ENCODE measurements around the gene KATNB1. TPM values are rescaled to one million over a fixed set of nuclear protein-coding genes. Genes with fewer than 3 reads are reported as not detected.

Gene KATNB1, protein sequence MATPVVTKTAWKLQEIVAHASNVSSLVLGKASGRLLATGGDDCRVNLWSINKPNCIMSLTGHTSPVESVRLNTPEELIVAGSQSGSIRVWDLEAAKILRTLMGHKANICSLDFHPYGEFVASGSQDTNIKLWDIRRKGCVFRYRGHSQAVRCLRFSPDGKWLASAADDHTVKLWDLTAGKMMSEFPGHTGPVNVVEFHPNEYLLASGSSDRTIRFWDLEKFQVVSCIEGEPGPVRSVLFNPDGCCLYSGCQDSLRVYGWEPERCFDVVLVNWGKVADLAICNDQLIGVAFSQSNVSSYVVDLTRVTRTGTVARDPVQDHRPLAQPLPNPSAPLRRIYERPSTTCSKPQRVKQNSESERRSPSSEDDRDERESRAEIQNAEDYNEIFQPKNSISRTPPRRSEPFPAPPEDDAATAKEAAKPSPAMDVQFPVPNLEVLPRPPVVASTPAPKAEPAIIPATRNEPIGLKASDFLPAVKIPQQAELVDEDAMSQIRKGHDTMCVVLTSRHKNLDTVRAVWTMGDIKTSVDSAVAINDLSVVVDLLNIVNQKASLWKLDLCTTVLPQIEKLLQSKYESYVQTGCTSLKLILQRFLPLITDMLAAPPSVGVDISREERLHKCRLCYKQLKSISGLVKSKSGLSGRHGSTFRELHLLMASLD
- total RNA-seq = 30.3 and 33.1 TPM in 2 replicates

DNA sequence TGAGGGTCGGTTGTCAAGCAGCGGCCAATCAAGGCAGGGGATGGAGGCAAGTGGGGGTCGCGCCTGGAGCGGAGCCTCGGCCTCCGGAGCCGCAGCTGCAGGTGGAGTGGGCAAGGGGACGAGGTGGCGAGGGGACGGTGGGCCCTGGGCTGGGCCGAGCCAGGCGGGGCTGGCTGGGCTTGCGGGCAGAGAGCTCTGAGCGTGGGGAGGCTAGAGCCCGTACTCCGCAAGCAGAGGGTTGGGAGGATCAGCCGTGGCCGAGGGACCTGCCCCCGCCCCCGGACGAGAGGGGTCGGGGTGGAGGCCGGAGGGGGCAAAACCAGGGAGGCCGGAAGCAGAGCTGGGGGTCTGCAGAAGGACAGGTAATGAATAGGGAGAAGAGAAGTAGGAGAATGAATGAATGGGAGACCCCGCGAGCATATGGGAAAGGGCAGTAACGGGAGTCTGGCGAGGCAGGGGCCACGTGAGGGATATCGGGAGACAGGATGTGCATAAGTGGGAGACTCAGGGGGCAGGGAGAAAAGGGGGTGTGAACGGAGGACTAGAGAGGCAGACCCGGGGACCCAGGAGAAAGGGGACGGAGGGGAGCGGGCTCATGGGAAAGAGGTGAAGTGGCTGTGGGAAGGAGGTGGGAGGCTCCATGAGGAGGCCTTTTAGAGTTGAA, at the start of gene KATNB1:
TSS of gene KATNB1 (plus strand) at position 16 of the 664 bp plus-strand sequence. CDS start 1,474 bp downstream, outside the sequence.

DNA sequence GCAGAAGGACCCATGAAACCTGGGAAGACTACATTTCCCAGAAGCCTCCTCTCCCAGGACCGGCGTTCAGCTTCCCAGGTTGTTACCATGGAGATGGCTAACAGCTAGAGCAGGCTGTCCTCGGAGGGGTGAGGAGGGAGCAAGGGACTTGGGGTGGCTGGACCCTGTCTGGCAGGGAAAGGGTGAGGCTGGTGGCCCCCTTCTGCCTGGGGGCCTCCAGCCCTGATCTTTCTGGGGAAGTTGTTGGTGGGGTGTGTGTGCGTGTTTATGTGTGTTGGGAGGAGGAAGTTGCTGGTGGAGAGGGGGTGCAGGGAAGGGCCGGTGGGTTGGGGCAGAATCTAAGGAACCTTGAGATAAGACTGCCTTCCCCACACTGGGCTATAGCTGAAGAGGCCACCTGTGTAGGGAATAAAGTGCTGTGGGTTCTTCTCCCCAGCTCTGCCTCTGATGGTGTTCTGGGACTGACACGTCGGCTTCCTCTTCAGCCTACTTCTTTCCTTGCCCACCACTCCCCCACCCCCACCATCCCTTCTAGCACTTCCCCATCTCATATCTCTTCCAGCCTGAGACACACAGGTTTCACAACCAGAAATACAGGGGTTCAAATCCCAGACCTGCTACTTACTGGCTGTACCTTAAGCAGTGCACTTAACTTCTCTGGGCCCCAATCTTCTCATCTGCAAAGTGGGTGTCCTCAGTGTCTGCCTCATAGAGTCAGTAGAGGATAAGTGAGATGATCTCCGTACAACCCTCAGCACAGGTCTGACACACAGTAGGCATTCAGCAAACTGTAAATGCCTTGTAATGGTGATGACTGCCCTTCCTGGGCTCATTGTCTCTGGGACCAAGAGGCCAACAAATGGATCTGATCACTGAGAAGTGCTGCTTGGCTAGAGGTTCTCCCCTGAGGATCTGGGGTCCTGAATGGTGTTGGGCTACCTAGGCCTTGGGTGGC, 40.6 kb upstream of the KATNB1 start, which contains the start of gene DRC7:
TSS of gene DRC7 (plus strand) at position 82 of the 955 bp plus-strand sequence. CDS start 3,144 bp downstream, outside the sequence.

DNA sequence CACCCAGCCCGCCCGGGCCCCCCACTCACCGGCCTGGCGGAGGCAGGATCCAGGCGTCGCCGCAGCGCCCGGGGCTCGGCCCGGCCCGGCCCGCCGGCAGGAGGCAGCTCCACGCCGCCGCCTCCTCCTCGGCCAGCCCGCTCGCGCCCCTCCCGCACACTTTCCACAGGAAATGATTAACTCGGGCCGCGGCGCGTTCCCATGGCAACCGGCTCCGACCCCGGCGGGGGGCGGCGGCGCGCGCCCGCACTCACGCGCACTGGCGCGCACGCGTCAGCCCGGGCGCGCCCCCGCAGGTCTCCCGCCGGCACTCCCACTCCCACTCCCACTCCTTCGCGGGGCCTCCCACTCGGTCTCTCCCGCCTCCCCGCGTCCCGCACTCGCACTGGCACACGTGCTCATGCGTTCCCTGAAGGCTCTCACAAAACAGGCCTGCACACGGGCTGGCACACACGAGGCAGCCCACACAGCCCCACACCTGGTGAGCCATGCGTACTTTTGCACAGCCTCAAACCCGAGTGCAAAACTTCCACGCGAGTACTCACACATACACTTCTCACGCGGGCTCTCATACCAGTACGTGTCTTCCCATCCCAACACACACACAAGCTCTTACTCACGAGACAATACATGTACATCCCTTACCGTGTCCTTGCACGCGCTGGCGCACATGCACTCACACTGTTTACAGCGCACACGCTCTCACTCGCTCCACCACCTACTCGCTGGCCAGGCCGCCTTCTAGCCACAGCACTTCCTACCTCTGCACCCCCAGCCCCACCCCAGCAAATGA, 67.0 kb downstream of the KATNB1 start, which contains the start of gene KIFC3:
TSS of gene KIFC3 (minus strand) at position 151 of the 793 bp plus-strand sequence. CDS start 4,248 bp downstream, outside the sequence.

Other genes with a start within 250 kb of the KATNB1 start
- gene DOK4, start 249.3 kb upstream of the KATNB1 start, total RNA-seq = 18.2 and 19.6 TPM in 2 replicates
- 9.1 and 10.9 TPM in 2 replicates for gene CCDC102A, start 199.2 kb upstream of the KATNB1 start, total RNA-seq
- gene ADGRG5, start 193.1 kb upstream of the KATNB1 start, total RNA-seq = not detected in 2 replicates
- gene ADGRG1, start 107.1 kb upstream of the KATNB1 start, total RNA-seq = 1.8 TPM in 2 replicates
- not detected in 2 replicates for gene ADGRG3, start 67.5 kb upstream of the KATNB1 start, total RNA-seq
- not detected in 2 replicates for gene DRC7, start 41.0 kb upstream of the KATNB1 start, total RNA-seq
- gene KIFC3, start 66.7 kb downstream of the KATNB1 start, total RNA-seq = 27.1 and 28.1 TPM in 2 replicates
- gene CNGB1, start 235.4 kb downstream of the KATNB1 start, total RNA-seq = not detected in 2 replicates

Measured in bronchus fibroblast of lung (primary cell).